ENCODE results near the gene ZBTB7C. TPM values are rescaled to one million over a fixed set of nuclear protein-coding genes. Genes with fewer than 3 reads are reported as not detected.

ZBTB7C gene
- total RNA-seq, 1 donor from 2014 or later: not detected

GRCh38 chr18:48263914-48264902 is 145.0 kb downstream of the ZBTB7C start:
- ChIA-PET POLR2A (no interaction called here), CTCF (no interaction called here)

GRCh38 chr18:48263192-48263853 is 145.9 kb downstream of the ZBTB7C start:
- CTCF ChIA-PET: no interaction called here
- ATAC-seq (ENCODE audit: low read depth) (no peak), DNase-seq (no peak)
- no peak overlapping the region for H3K4me3 Mint-ChIP-seq
- no peak overlapping the region for H3K27ac Mint-ChIP-seq
- TF ChIP-seq CTCF (IDR thresholded peaks at IDR 0.05): no peak
- H3K9me3 Mint-ChIP-seq: no peaks in the 10 kb centered on the region
- H3K4me1 Mint-ChIP-seq: no peaks in the 10 kb centered on the region
- H3K36me3 Mint-ChIP-seq (ENCODE audit: low read depth): no peaks in the 10 kb centered on the region
- POLR2A ChIA-PET: no interaction called here
- intact Hi-C loops (cut with micrococcal nuclease): no loop called here
- peaks cover 2% of the 10 kb centered on the region for H3K27me3 Mint-ChIP-seq

More at GRCh38 chr18:48263914-48264902, 145.0 kb downstream of the ZBTB7C start:
- DNase-seq: no peak
- Mint-ChIP-seq H3K4me3 (no peak overlapping the region), H3K36me3 (ENCODE audit: low read depth) (no peaks in the 10 kb centered on the region), H3K27me3 (peaks cover 2% of the 10 kb centered on the region), H3K27ac (no peak overlapping the region), H3K9me3 (no peaks in the 10 kb centered on the region), H3K4me1 (no peaks in the 10 kb centered on the region)
- ATAC-seq (ENCODE audit: low read depth): no peak
- no peak for TF ChIP-seq CTCF (IDR thresholded peaks at IDR 0.05)
- intact Hi-C loops (cut with micrococcal nuclease): no loop called here

GRCh38 chr18:48260237-48260636 is 148.9 kb downstream of the ZBTB7C start:
- Mint-ChIP-seq H3K9me3 (peaks cover 4% of the 10 kb centered on the region), H3K27me3 (peaks cover 2% of the 10 kb centered on the region), H3K27ac (no peak overlapping the region), H3K4me1 (no peaks in the 10 kb centered on the region), H3K36me3 (ENCODE audit: low read depth) (no peaks in the 10 kb centered on the region), H3K4me3 (no peak overlapping the region)
- ChIA-PET POLR2A (no interaction called here), CTCF (no interaction called here)
- ATAC-seq (ENCODE audit: low read depth): no peak
- no peak for DNase-seq
- no peak for TF ChIP-seq CTCF (IDR thresholded peaks at IDR 0.05)
- intact Hi-C loops (cut with micrococcal nuclease): no loop called here

GRCh38 chr18:48256848-48257247 is 152.3 kb downstream of the ZBTB7C start:
- H3K27me3 Mint-ChIP-seq: peaks cover 6% of the 10 kb centered on the region
- DNase-seq (no peak), ATAC-seq (ENCODE audit: low read depth) (no peak)
- CTCF ChIA-PET: no interaction called here
- TF ChIP-seq CTCF (IDR thresholded peaks at IDR 0.05): no peak
- no peaks in the 10 kb centered on the region for H3K4me1 Mint-ChIP-seq
- POLR2A ChIA-PET: no interaction called here
- intact Hi-C loops (cut with micrococcal nuclease): no loop called here
- no peaks in the 10 kb centered on the region for H3K36me3 Mint-ChIP-seq (ENCODE audit: low read depth)
- peaks cover 10% of the 10 kb centered on the region for H3K9me3 Mint-ChIP-seq
- H3K27ac Mint-ChIP-seq: no peak overlapping the region
- H3K4me3 Mint-ChIP-seq: no peak overlapping the region

GRCh38 chr18:48254077-48254602 is 155.0 kb downstream of the ZBTB7C start:
- H3K27ac Mint-ChIP-seq: no peak overlapping the region
- H3K27me3 Mint-ChIP-seq: peaks cover 11% of the 10 kb centered on the region
- intact Hi-C loops (cut with micrococcal nuclease): no loop called here
- H3K4me3 Mint-ChIP-seq: no peak overlapping the region
- H3K9me3 Mint-ChIP-seq: peaks cover 10% of the 10 kb centered on the region
- POLR2A ChIA-PET: no interaction called here
- no peaks in the 10 kb centered on the region for H3K4me1 Mint-ChIP-seq
- no peak for TF ChIP-seq CTCF (IDR thresholded peaks at IDR 0.05)
- ATAC-seq (ENCODE audit: low read depth): no peak
- no peak for DNase-seq
- CTCF ChIA-PET: no interaction called here
- H3K36me3 Mint-ChIP-seq (ENCODE audit: low read depth): no peaks in the 10 kb centered on the region

All from activated B cell treated with CpG ODN at 0.5 μM for 24 hours (primary cell).